NCI-H1105 treated with DMSO at 0.1 percent for 48 hours (cell line): ENCODE measurements around the gene GALNT16.

Experiments used
- DNase-seq: peaks from one replicate; lab custom pipeline; 2025; lab: John Stamatoyannopoulos, UW

Gene GALNT16

DNA sequence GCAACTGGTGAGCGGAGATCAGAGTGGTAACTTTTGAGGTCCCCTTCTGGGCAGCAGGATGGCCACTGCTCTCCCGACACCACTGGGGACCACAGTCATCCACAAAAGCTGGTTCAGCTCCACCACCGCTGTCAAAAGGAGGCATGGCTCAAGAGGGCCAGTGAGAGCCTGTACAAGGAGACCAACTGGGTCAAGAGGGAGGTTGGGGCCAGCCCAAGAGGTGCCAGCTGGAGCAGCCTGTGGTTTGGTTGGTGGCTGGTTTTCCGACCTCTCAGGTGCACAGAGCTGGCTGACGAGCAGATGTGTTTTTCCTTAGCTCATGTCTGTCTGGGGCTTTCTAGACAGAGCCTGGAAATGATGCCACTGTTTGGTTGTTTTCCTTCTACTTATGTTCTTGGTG is 78.0 kb downstream of the GALNT16 start:
- DNase-seq, result no peak

DNA sequence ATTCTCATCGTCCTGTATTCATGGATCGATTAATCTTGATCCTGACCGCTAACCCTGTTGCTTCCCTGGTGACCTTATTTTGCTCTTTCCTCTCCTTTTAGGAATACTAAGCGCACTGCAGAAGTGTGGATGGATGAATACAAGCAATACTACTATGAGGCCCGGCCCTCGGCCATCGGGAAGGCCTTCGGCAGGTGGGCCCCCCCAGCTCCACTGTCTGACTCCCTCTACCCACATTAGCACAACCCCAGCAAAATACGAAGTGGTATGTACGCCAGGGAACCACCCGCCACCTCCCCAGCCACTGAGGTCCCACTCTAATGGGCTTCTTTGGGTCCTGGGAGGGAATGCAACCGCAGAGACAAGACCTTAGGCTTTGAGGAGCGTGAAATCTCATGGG is 79.5 kb downstream of the GALNT16 start:
- DNase-seq, result no peak

DNA sequence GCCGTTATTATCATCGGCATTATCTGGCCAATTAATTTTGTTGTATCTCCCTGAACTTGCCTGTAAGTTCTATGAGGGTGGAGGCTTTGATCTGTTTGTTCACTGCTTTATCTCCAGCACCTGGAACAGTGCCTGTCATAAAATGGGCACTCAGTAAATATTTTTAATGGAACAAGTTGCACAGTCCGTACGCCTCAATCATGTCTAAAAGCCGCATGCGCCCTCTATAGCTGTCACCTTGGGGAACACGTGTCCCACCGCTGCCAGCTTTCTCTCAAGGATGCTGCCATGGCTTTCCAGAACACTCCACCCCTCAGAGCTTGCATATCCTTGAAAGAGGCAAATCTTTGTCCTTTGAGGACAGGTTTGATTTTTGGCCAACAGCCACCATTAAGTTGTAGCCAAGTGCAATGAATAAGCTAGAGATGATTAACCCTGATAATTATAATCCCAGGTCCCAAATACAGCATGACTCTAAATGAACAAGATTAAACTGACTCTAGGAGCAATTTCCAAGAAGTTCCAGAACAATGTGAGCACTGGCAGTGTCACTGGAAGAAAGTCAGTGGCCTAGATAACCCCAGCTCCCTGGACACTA is 83.1 kb downstream of the GALNT16 start:
- DNase-seq, result no peak

DNA sequence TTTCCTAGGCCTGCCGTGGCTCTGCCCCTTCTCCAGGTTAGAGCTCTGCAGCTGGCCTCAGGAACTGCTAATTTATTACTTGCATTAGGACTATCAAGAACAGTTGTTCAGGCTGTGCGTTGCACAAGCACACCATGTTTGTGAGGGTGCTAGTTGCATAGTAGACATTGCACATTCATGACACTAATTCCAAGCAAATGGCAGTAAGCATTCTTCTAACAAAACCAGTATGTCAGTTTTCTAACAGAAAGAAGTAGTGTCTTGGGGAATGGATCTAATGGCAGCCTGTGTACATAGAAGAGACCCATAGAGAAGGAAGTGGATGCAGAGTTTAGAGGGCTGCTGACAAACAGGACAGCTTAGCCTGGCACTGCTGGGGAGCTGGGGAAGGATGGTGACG is 84.2 kb downstream of the GALNT16 start:
- DNase-seq, result no peak

DNA sequence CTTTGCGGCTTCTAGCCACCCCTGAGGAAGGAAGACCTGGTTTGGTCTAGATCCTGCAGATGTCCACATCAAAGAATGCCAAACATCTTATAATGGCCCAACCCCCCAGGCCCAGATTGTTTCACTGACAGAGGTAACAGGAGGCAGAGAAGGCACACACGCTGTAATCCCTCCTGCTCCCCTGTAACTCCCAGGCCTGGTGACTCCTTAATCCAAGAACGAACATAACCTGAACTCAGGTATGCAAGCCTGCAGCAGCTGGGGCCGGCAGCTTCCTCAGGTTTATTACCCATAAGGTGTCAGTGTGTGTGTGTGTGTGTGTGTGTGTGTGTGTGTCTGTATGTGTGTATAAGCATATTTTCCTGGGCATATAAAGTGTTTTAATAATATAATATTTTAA is 85.4 kb downstream of the GALNT16 start:
- DNase-seq, result no peak

DNA sequence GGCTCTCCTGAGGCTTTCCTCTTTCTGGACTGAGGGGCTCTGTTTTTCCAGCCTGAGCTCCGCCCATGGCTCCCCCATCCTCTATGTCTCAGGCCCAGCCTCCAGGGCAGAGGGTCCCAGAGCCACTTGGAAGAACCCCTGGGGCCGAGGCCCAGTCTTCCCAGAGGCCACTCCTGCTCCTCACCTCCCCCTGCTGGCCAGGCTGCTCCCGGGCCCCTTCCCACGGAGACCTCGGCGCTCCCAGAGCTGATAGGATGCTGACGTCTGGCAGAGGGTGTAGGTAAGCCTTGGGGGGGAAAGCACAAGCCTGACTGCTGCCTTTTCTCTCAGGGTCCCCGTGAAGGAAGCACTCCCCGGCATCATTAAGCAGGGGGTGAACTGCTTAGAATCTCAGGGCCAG is 86.8 kb downstream of the GALNT16 start:
- no peak for DNase-seq

DNA sequence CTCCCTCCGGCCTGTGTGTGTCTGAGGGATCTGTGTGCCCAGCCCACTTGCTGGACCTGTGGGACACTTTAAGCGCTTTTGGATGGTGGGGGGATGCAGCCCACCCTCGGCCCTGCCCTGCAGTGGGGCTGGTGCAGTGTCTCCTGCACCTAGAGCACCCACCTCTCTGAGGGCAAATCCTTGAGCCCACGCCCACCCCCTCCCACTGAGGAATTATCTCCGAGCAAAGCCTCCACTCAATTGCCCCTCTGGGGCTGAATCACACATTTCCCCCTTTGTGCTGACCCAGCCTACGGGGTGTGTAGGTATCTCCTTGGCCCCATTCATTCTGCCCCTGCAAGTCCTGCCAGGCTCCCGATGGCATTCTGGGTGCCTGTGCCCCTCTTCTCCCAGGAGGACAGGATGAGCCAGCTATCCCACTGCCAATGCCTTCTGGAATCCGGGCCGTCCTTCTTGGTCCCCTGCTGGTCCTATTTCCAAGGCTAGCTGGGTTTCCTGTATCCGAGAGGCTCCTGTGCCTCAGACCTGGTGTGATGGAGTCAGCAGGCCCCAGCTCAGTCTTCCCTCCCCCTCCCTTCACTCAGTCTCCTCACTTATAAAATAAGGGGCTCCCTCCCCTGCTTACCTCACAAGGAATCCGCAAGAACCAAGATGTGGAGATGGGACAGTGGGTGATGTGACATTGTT is 89.3 kb downstream of the GALNT16 start:
- no peak for DNase-seq

DNA sequence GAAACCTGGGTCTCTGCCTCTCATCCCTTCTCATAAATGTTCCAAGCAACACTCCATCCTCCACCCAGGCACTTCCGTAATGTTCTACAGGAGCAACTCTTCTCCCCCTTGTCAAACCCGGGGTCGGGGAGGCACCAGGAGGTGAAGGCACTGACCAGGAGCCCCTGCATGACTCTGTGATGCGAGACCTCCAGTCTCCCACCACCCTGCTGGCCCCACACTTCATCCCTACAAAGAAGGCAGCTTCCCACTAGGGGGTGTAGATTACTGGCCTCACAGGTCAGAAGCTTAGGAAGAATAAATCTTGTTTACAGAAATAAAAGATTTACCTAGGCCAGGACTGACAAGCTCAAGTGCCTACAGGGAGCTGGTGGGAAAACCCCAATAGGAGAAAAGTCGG is 90.9 kb downstream of the GALNT16 start:
- DNase-seq, result no peak

DNA sequence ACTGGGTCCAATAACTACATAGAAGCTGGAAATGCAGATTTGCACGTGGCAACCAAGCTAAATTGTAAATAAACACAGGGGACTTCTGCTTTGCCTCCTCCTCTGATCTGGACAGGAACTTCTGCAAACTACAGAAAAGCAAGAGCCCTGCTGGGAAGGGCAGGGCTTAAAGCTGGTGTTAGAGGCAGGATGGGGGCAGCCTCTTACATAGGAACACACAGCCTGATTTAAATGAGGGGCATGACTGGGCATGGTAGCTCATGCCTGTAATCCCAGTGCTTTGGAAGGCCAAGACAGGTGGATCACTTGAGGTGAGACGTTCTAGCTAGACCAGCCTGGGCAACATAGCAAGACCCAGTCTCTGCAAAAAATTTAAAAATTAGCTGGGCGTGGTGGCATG is 91.4 kb downstream of the GALNT16 start:
- no peak for DNase-seq

DNA sequence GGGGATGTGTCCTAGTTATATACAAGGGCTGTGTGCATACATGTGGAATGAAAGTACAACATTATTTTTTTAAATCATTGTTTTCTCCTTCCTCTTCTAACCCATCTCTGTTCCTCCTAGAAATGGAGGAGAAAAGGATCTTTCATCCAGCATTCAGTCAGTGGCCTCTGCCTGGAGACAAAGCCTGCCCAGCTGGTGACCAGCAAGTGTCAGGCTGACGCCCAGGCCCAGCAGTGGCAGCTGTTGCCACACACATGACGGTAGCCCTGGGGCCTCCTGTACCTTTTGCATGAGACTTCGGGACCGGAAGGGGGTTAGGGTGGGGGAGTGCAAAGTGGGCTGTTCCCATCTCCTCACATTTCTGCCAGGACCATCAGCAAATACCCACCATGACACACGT is 92.0 kb downstream of the GALNT16 start:
- no peak for DNase-seq

DNA sequence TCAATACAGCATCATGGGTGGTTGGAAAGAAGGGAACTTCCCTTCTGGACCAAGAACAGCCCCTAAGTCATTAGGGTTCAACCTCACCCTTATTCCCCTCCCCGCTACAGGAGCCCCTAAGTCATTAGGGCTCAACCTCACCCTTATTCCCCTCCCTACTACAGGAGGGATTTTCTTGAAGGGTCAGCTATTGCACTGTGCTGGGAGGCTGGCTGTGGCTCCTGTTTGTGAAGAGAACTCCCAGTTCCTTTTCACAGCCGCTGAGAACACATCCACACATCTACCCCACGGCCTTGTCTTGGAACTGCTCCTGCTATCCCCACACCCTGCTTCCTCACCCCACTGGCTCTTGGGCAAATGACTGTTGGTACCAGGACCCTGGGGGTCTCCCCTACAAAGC is 93.2 kb downstream of the GALNT16 start:
- DNase-seq, result no peak

DNA sequence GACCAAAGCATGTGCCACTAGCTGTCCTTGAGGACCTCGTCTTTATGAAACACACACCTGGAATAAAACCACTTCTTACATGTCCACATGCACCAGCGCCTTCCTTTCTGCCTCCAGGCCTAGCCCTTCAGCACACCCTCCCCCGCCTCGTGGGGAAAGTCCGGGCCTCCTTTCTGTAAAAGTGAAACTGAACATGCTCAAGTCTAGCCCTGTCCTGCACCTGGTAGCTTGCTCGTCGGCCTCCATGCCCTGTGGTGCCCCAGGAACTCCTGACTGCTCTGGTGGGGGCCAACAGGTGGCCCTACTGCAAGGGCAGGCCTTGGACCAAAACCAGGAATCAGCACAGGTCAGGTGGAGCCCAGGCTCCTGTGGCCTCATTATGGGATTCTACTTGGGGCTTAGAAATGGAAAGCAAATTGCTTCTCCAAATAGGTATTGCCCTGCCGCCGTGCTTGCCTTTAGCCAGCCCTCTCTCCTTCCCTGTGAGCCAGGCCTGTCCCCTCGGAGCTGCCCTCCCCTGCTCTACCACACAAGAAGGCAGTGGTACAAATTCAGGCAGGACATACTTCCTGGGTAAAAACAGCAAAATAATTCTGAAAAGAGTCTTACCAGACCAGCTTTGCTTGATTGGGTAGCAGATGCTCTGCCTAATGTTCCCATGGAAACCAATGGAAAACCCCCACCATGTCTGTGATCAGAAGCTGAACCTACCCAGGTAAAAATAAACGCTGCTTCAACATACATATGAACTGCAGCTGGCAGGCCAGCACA is 94.6 kb downstream of the GALNT16 start:
- no peak for DNase-seq

DNA sequence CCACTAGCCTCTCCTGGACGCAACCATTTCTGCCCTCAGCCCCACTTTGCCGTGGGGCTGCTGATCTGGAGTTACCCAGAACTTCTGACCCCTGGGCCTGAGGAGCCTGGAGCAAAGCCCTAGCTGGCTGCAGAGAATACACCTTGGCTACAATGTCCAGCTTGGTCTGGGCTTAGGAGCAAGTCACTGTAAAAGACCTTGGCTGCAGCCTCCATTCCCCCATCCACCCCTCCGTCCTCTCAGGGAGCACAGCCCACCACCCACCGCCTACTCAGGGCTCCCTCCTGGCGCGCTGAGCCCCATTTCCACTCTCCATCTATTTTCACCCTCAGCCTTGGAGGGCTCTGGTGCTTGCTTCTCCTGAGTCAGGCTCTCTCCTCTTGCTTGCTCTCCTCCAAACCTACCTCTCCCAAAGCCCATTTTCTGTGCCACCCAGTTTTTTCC is 95.2 kb downstream of the GALNT16 start:
- DNase-seq, result no peak

DNA sequence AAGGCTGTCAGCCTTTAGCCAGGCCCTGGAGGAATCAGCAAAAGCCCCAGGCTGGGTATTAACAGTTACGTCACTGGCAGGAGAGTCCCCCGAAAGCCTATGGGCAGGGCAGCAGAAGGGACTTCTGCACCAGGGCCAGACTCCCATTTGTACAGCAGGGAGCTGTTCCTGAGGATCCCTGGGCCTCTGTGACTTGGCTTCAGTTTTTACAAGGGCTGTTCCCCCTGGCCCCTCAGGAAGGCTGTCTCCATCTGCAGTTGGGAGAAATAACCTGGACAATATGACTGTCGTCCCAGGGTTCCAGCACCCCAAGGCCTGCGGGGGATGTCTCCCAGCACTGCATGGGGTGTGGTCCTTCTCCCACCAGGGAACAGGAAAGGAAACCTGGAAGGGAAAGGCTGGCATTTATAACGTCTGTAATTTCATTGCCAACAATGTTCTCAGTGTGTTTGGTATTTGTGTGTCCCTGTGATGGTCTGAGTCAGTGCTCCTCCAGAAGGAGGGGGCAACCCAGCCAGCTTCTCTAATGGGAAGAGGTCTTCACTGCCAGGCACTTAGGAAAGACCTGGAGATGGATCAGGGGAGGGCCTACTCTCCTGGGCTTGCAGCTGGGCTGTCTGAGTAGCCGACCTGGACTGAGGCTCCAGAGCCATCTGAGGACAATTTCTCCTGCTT is 95.8 kb downstream of the GALNT16 start:
- no peak for DNase-seq

DNA sequence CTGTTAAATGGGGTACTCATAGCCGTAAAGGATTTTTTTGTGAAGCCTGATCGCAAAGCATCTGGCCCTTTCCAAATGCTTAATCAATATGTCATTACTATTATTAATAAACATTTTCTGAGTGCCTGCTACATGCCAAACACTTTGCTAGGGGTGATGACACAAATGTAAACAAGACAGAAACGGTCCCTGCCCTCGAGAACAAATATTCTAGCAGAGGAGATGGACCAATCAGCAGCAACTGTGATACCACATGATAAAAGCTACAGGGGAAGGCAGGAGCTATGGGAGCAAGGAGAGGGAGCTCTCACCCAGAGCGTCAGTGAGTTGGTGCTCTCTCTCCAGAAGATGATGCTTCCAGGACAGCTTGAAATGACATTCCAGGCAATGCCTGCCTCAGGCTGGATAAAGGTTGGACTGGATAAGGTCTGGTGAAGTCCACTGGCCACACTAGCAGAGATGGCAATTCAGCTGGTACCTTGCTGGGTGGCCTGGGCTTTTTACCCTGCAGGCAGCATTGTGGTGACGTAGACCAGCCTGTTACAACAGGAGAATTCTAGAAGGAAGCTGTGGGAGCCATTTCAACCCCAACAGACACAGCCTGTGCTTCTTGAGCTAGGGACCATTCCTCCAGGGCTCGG is 97.1 kb downstream of the GALNT16 start:
- DNase-seq, result no peak

DNA sequence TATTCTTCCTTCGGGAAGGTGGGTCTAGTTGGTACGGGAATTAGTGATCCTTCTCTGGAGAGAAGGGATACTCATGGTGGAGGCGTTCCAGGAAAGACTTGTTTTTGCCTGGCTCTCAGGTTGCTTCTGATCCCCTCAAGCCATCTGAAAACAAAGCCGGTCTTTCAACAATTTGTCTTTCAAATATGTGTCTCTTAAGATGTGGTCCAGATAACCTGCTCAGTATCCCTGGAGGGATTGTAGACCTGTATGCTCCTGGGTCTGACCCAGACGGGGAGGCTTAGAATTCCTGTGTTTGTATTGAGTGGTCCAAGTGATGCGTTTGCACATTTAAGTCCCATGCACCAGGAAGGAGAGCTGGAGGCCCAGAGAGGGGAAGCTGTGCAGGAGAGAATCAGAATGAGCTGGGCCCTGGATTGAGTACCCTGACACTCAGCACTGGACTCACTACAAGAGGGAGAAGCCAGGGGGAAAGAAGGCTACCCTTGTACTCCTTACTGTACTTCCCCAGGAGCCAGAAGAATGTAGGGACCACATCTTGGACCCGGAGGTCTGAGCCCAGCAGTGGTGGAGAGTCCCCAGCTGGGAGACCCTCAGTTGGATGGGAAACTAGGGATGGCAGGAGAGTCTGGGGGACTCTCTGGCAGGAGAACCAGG is 97.7 kb downstream of the GALNT16 start:
- no peak for DNase-seq

DNA sequence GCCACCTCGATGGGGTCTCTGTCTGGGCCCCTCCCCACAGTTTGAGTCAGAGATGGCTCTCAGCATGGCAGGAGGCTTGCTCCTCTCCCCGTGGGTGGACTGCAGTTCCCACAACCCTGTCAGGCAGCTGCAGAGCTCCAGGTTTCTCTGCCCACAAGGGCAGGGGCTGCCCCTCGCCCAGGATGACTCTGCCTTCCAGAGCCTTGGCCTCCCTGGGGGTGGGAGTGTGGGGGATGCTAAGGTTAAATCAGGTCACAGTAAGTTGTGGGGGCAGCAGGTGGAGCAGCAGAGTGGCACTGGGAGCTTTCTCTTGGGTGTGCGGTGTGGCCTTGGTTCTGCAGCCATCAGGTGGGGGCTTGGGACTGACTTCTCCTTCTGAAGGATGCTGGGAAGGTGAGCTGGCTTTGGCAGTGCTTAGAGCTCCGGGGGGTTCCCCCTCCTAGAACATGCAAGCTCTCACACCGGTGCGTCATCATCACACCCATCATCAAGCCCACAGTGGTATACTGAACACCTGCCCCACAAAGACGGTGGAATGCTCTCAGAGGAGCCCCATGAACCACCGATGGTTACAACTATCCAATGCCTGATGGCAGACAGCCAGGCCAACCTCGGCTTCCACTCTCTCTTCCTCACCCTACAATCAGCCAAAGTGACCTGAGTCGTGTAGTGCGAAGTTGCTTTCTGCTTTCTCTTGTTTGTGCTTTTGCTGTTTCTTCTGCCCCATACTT is 98.4 kb downstream of the GALNT16 start:
- DNase-seq, result no peak

DNA sequence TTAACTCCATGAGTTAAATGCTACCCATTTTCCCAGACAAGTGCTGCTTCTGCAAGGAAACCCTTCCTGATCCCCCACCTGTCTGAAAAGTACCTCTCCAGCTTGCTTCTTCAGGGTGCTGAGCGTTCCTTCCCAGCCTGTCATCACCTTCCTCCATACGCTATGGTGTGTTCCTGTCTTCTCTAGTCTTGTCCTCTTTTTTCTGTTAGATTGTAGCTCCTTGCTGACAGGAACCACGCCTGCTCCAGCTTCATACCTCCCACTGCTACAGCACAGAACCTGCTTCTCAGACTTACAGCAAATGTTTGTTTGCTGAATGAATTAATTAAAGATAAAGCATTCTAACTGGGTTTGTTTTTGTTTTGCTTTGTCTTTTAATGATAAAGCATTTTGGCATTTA is 99.0 kb downstream of the GALNT16 start:
- no peak for DNase-seq

DNA sequence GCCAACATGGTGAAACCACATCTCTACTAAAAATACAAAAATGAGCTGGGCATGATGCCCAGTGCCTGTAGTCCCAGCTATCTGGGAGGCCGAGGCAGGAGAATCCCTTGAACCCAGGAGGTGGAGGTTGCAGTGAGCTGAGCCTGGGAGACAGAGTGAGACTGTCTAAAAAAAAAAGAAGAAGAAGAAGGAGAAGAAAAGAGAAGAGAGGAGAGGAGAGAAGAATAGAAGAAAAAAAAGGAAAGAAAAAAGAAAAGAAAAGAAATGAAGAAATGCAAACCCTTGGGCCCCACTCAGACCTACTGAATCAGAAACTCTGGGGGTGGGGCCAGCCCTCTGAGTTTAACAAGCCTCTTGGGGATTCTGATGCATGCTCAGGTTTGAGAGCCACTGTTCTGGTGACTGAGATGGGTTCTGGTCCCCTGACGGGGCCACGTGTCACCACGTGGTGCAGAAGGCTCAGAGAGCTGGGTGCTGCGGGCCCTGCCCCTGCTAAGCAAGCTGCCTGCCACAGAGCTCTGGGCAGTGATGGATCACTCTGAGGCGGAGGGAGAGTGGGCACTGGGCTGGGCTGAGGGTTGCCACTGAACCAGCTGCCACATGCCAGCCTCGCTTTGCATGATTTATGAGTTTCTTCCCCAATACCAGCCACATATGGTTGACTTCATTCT is 100.6 kb downstream of the GALNT16 start:
- DNase-seq, result no peak

DNA sequence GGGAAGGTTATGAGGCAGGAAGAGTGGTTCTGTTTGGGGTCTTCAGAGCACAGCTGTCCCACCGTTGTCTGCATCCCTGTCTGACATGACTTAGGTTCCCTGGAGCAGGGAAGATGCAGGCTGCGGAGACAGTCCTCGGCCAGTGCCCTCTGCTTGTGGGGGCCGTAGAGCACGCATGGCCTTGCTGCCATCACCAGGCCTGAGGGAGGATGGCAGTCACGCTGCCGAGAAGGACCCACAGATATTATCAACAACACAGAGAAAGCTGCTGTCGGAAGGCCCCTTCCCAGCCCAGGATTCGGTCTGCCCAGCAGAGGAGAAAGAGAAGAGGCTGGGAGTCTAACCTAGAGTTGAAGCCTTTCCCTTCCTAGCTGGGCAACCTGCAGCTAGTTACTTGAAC is 103.1 kb downstream of the GALNT16 start:
- no peak for DNase-seq

DNA sequence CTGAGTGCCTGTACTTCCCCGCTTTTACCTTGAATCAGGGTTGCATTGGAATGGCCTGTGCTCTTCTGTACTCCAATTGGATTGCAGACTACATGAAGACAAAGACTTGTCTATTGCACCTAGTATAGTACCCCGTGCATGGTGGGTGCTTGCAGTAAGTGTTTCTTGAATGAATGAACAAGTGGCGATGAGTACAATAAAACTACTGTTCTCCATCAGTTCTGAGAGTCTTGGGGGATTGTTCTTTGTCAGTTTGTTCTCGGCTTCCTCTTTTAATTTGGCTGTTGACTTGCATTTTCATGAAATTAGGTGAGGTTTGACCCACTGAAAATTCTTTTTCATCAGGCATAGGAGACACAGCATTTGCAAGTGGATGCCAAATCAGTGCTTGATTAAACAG is 104.0 kb downstream of the GALNT16 start:
- no peak for DNase-seq
